Type B pancreatic cell (in vitro differentiated cells): ENCODE results near the gene HHAT. TPM values are rescaled to one million over a fixed set of nuclear protein-coding genes. Genes with fewer than 3 reads are reported as not detected.

Experiments used
- DNase-seq: peaks from one replicate; pipeline ENCODE4 v3.0.0; 2021; ENCODE audit warnings: mixed read lengths; ENCODE audit not compliant: unreplicated experiment; ENCODE audit errors: extremely low spot score
- H3K27ac Mint-ChIP-seq: 2 replicates; pipeline ENCODE4 v1.8.0; 2021; ENCODE audit warnings: mild to moderate bottlenecking, mixed read lengths
- H3K27me3 Mint-ChIP-seq: 2 replicates; pipeline ENCODE4 v1.8.0; 2021; ENCODE audit warnings: mixed read lengths
- H3K36me3 Mint-ChIP-seq: 2 replicates; pipeline ENCODE4 v1.8.0; 2021; ENCODE audit warnings: mixed read lengths
- H3K4me1 Mint-ChIP-seq: one replicate; pipeline ENCODE4 v1.8.0; 2021; ENCODE audit warnings: mixed read lengths; ENCODE audit not compliant: unreplicated experiment
- H3K4me3 Mint-ChIP-seq: 2 replicates; pipeline ENCODE4 v1.8.0; 2021; ENCODE audit warnings: mild to moderate bottlenecking, mixed read lengths
- H3K9me3 Mint-ChIP-seq: 2 replicates; pipeline ENCODE4 v1.8.0; 2021; ENCODE audit warnings: mixed read lengths
- CTCF ChIP-seq: fragments of 200-600 bp; sonication (generic); conservative IDR thresholded peaks from 2 replicates; pipeline ENCODE4 v1.5.0; 2021; ENCODE audit warnings: antibody characterized with exemption, mild to moderate bottlenecking
- long read RNA-seq: library from polyadenylated mRNA; unstranded; transcript quantifications from one replicate; pipeline ENCODE4 v2.0.0, GENCODE V29; 2020
- total RNA-seq: library from RNA; stranded (reverse); gene quantifications from 2 replicates; pipeline ENCODE4 v1.2.1, GENCODE V29; 2021; ENCODE audit warnings: low replicate concordance

HHAT gene
- 7.5 and 9.0 TPM in 2 replicates for total RNA-seq
- long read RNA-seq, partial matches to known transcripts = 3 of 13 reads
- long read RNA-seq, other reads (novel, unspliced or antisense) = 8 of 13 reads

- no peaks in the 10 kb centered on the region for H3K36me3 Mint-ChIP-seq
- H3K27me3 Mint-ChIP-seq = no peaks in the 10 kb centered on the region
- TF ChIP-seq CTCF = peak; percentile 24
- peaks cover 5% of the 10 kb centered on the region for H3K9me3 Mint-ChIP-seq
- peak within 1 kb of the TSS; percentile 95 for H3K27ac Mint-ChIP-seq
- peaks cover 17% of the 10 kb centered on the region for H3K4me1 Mint-ChIP-seq
- H3K4me3 Mint-ChIP-seq = peak within 1 kb of the TSS; percentile 97
- DNase-seq = peak; percentile 85
Observed at GRCh38 chr1:210328746-210329503, at the start of gene HHAT. TSS of gene HHAT (plus strand) at chr1:210328902. CDS start at chr1:210348976, 20,074 bp downstream.

- H3K9me3 Mint-ChIP-seq = peaks cover 13% of the 10 kb centered on the region
- H3K4me3 Mint-ChIP-seq = no peak overlapping the region
- H3K4me1 Mint-ChIP-seq = no peaks in the 10 kb centered on the region
- DNase-seq = no peak
- H3K36me3 Mint-ChIP-seq = no peaks in the 10 kb centered on the region
- no peak overlapping the region for H3K27ac Mint-ChIP-seq
- TF ChIP-seq CTCF = no peak
- H3K27me3 Mint-ChIP-seq = peaks cover 9% of the 10 kb centered on the region
Observed at GRCh38 chr1:210280221-210280620, 48.5 kb upstream of the HHAT start.

GRCh38 chr1:210288116-210288515 is 40.6 kb upstream of the HHAT start:
- TF ChIP-seq CTCF = no peak
- peaks cover 28% of the 10 kb centered on the region for H3K27me3 Mint-ChIP-seq
- no peak for DNase-seq
- peaks cover 24% of the 10 kb centered on the region for H3K4me1 Mint-ChIP-seq
- no peak overlapping the region for H3K27ac Mint-ChIP-seq
- H3K4me3 Mint-ChIP-seq = no peak overlapping the region
- no peaks in the 10 kb centered on the region for H3K36me3 Mint-ChIP-seq
- no peaks in the 10 kb centered on the region for H3K9me3 Mint-ChIP-seq

- no peak for TF ChIP-seq CTCF
- H3K9me3 Mint-ChIP-seq = no peaks in the 10 kb centered on the region
Observed at GRCh38 chr1:210289248-210289647, 39.5 kb upstream of the HHAT start.

GRCh38 chr1:210291081-210291764 is 37.5 kb upstream of the HHAT start:
- no peaks in the 10 kb centered on the region for H3K36me3 Mint-ChIP-seq
- DNase-seq = no peak
- no peak for TF ChIP-seq CTCF
- H3K27ac Mint-ChIP-seq = peak overlapping the region; percentile 26
- H3K4me3 Mint-ChIP-seq = peak overlapping the region; percentile 22
- no peaks in the 10 kb centered on the region for H3K9me3 Mint-ChIP-seq
- H3K4me1 Mint-ChIP-seq = peaks cover 43% of the 10 kb centered on the region
- H3K27me3 Mint-ChIP-seq = peaks cover 18% of the 10 kb centered on the region

More at GRCh38 chr1:210289248-210289647, 39.5 kb upstream of the HHAT start:
- Mint-ChIP-seq H3K4me3 (no peak overlapping the region), H3K27ac (no peak overlapping the region), H3K27me3 (peaks cover 23% of the 10 kb centered on the region), H3K4me1 (peaks cover 30% of the 10 kb centered on the region), H3K36me3 (no peaks in the 10 kb centered on the region)
- DNase-seq = no peak
